ENCODE results near the gene METRN.

Gene METRN

DNA sequence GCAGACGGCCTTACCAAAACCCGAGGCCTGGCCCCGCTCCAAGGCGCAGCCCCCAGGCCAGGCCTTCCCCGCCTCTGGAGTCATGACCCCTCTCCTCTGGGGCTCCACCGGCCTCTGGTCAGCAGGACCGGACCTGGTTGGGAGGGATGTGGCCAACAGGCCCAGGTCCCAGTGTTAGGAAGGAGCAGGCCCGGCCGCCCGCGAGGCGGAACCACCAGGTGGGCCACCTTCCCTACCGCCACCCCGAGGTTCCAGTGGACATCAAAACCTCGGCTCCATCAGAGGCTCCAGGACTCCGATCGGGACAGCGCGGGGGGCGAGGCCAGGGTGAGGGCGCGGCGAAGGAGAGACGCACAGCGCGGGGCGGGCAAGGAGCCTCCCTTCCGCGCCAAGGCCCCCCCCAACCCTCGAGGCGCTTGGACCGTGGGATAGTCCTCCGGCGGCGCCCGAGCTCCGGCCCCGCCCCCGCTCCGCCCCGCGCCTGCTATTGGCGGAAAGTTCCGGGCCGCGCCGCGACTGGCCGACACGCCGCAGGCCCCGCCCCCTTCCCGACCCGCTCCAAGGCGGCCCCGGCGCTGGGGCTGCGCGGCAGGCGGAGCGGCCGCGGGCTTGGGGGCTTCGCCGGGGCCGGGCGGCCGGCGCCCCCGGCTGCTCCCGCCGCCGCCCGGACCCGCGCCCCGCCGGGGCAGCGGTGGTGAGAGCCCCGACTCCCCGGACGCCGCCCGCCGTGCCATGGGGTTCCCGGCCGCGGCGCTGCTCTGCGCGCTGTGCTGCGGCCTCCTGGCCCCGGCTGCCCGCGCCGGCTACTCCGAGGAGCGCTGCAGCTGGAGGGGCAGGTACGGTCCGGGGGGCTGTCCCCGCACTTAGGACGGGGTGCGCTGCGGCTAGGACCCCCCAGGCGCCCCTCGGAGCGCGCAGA is at the start of gene METRN:
Gene METRN, plus strand, starts transcription at position 561 of the 919 bp plus-strand sequence. Its CDS starts 172 bp downstream, at position 733.
- DNase-seq (ENCODE audit: low spot score) = peak; percentile 97

DNA sequence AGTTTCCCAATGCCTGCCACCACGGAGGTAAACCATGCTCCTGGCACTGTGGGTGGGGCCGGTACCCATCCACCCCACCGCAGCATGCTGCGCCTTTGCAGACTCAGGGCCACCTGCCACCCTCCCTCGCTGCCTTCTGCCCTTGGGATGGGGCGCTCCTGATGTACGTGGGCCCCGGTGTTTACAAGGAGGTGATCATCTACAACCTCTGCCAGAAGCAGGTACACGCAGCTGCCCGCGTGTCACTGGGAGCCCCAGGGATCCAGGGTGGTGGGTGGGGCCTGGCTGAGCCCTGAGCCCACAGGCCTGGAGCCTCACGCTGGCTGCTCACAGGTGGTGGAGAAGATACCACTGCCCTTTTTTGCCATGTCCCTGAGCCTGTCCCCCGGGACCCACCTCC is 48.3 kb upstream of the METRN start:
- no peak for DNase-seq (ENCODE audit: low spot score)

GRCh38 chr16:667113-667779 is 47.7 kb upstream of the METRN start:
- DNase-seq (ENCODE audit: low spot score) = no peak

DNA sequence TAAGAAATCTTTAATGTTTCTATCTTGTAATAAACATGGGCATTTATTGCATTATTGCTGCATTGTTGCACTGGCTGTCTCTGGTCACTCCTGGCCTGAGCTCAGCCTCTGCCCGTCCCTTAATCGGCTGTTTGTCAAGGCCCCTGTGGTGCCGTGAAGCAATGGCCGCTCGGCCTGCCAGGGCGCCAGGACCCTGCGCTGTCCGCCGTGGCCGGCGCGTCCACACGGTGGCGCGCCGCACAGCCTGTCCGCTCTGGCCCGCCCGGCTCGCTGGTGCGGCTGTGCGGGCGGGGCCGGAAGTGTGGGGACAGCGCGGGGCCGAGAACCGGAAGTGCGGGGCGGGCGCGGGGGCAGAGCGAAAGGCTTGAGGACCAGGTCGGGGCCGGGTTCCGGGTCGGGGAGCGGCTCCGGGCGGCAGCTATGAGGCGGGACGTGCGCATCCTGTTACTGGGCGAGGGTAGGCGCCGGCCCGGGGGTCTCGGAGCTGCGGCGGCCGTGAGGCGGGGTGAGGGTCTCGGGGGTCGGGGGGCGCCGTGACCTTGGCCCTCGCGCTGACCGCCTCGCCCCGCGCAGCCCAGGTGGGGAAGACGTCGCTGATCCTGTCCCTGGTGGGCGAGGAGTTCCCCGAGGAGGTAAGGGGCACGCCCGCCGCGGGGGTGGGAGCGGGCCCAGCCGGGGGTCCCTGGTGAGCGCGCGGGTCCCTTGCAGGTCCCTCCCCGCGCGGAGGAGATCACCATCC is 47.0 kb upstream of the METRN start, which contains the start of gene RHOT2:
Gene RHOT2, plus strand, starts transcription at position 353 of the 739 bp plus-strand sequence. Its CDS starts 68 bp downstream, at position 421.
- peak; percentile 96 for DNase-seq (ENCODE audit: low spot score)

GRCh38 chr16:668519-669171 is 46.3 kb upstream of the METRN start:
- DNase-seq (ENCODE audit: low spot score) = peak; percentile 28

DNA sequence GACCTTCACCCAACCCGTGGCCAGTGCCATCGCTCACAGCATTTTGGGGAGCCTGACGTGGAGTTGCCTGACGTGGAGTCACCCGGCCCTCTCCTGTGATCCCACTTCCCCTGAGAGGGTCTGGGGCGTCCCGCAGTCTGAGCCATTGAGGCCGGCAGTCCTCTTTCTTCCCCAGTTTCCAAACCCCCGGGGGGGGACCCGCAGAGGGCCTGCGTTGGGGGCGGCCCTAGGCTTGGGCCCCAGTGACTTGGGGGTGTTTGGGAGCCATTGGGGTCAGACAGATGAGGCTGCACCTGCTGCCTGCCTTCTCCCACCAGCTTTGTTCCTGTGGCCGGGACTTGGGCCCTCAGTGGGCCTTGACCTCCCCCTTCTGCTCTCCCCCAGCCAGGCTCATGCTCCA is 45.3 kb upstream of the METRN start:
- no peak for DNase-seq (ENCODE audit: low spot score)

DNA sequence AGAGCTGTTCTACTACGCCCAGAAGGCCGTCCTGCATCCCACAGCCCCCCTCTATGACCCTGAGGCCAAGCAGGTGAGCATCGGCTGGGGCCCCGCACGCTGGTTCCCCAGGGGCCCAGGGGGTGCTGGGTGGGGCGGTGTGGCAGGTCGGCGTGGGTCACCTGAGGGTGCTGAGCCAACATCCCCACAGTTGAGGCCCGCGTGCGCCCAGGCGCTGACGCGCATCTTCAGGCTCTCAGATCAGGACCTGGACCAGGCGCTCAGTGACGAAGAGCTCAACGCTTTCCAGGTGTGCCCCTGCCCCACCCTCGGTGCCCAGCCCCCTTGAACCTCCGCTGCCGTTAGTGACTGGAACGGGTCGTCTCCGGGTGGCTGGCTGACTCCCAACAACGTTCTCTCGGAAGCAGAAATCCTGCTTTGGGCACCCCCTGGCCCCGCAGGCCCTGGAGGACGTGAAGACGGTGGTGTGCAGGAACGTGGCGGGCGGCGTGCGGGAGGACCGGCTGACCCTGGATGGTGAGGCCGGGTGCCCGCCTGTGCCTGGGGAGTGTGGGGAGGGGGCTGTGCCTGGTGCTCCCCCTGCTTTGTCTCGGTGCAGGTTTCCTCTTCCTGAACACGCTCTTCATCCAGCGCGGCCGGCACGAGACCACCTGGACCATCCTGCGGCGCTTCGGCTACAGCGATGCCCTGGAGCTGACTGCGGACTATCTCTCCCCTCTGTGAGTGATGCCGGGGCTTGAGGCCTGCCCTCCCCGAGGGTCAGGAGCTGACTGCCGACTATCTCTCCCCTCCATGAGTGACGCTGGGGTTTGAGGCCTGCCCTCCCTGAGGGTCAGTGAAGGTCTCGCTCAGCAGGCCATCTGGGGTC is 44.2 kb upstream of the METRN start:
- DNase-seq (ENCODE audit: low spot score) = no peak

- no peak for DNase-seq (ENCODE audit: low spot score)
Observed at GRCh38 chr16:671353-672131, 43.4 kb upstream of the METRN start.

DNA sequence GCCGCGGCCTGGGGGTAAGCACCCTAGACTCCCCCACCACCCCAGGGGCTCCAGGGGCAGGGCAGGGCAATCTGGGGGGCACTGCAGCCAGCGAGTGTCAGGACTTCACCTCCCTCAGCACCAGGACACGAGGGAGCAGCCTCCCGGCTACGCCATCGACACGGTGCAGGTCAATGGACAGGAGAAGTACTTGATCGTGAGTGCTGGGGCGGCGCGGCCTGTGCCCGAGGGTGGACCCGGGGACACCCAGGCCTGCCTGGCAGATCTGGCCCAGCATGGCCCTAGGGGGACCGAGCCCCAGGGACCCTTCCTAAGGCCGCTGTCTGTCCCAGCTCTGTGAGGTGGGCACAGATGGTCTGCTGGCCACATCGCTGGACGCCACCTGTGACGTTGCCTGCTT is 42.5 kb upstream of the METRN start:
- no peak for DNase-seq (ENCODE audit: low spot score)

DNA sequence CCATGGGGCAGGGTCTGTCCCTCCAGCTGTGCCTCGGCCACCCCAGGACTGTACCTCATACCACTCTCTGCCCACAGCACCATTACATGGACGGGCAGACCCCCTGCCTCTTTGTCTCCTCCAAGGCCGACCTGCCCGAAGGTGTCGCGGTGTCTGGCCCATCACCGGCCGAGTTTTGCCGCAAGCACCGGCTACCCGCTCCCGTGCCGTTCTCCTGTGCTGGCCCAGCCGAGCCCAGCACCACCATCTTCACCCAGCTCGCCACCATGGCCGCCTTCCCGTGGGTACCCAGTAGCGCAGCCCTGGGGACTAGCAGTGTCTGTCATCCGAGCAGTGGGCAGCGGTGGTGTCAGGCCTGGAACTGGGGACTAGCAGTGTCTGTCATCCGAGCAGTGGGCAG is 42.1 kb upstream of the METRN start:
- no peak for DNase-seq (ENCODE audit: low spot score)

DNA sequence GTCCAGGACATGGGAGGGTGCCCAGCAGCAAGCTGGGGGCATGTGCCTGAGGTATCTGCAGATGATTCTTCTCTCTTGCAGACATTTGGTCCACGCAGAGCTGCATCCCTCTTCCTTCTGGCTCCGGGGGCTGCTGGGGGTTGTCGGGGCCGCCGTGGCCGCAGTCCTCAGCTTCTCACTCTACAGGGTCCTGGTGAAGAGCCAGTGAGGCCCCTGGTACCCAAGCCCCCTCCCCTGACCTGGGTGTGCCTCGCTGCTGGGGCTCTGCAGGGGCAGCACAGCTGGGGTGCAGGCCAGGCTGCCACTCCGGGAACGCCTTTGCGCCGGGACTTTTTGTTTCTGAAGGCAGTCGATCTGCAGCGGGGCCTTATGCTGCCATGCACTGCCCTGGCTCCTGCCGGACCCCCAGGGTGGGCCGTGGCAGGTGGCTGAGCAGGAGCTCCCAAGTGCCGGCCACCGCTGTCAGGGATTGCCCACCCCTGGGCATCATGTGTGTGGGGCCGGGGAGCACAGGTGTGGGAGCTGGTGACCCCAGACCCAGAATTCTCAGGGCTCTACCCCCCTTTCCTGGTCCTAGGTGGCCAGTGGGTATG is 41.4 kb upstream of the METRN start:
- DNase-seq (ENCODE audit: low spot score) = no peak

GRCh38 chr16:674214-674881 is 40.6 kb upstream of the METRN start:
- DNase-seq (ENCODE audit: low spot score) = no peak

DNA sequence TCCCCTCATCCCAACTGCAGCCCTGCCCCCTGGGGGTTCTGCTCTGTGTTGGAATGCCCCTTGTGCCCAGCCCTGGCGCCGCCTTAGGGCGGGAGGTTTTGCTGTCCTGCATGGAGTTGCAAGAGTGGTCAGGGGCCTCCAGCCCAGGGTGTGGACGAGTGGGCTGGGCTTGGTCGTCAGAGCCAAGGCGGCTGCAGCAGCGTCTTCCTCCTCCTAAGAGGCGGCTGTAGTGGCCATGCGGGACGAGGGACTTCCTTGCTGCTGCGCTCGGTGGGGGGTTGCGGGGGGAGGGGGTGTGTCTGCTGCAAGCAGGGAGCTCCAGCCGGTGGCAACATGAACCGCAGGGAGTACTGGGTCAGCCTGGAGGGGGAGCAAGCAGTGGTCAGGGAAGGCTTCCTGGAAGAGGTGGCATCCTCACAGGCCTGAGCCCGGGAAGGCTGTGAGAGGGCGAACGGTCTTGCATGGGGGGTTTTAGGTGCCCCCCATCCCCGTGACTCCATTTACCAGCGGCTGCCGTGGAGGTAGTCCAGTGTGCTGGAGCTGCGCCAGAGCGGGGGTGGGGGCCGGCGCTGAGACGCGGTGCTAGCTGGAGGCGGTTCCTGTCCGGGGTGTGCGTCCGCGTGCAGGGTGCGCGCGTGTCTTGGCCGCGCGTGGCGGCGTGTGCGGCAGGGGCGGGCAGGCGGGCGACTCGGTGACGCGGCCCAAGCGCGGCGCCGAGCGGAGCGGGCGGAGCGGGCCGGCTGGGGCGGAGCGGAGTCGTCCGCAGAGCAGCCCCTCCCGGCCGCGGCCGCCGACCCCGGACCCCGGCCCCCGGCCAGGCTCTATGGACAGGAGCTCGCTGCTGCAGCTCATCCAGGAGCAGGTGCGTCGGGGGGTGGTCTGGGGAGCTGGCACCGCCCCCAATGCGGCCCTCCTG is 39.7 kb upstream of the METRN start, which contains the start of gene RHBDL1:
Gene RHBDL1, plus strand, starts transcription at position 704 of the 916 bp plus-strand sequence. Its CDS starts 120 bp downstream, at position 824.
- peak; percentile 68 for DNase-seq (ENCODE audit: low spot score)

DNA sequence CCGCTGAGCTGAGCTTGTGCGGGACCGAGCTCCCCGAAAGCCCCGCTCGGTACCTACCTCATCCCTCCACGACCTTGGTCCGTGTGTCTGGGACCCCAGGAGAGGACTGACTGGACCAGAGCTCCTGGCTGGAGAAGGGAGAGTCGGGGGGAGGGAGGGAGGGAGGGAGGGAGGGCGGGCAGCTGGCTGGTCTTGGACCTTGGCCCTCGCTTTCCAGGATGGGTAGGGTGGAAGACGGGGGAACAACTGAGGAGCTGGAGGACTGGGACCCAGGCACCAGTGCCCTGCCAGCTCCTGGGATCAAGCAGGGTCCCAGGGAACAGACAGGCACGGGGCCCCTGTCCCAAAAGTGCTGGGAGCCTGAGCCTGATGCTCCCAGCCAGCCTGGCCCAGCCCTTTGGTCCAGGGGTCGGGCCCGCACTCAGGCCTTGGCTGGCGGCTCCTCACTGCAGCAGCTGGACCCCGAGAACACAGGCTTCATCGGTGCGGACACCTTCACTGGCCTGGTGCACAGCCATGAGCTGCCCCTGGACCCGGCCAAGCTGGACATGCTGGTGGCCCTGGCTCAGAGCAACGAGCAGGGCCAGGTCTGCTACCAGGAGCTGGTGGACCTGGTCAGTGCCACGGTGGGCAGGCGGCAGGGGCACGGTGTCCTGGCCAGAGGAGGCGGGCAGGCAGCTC is 38.9 kb upstream of the METRN start:
- DNase-seq (ENCODE audit: low spot score) = peak; percentile 18

DNA sequence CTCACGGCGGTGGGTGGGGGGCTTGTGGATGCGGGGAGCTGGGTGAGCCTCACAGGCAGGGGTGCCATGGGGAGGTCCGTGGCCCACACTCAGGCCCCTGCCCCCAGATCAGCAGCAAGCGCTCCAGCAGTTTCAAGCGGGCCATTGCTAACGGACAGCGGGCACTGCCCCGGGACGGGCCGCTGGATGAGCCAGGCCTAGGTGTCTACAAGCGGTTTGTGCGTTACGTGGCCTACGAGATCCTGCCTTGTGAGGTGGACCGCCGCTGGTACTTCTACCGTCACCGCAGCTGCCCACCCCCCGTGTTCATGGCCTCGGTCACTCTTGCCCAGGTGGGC is 38.4 kb upstream of the METRN start:
- no peak for DNase-seq (ENCODE audit: low spot score)

DNA sequence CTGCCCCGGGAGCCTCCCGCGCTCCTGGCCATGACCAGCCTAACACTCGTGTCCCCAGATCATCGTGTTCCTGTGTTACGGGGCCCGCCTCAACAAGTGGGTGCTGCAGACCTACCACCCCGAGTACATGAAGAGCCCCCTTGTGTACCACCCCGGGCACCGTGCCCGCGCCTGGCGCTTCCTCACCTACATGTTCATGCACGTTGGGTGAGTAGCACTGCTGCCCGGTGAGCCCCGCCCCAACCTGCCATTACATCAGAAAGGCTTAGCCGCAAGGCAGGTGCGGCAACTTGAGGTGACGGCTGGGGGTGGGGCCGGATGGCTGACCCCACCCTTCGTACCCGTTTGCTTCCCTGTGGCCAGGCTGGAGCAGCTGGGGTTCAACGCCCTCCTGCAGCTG is 38.0 kb upstream of the METRN start:
- DNase-seq (ENCODE audit: low spot score) = no peak

Measured in GM03348 (cell line).